Activated naive CD8-positive, alpha-beta T cell treated with anti-CD3 and anti-CD28 coated beads, Interleukin-2, amount 50 U/mL, for 24 hours (primary cell): ENCODE measurements around the gene KCNN1.
A peak's percentile ranks its signal among the peaks of the same experiment; 100 is the strongest.

Experiments
- ATAC-seq: fragments of 150-1000 bp; cut with Tn5 transposase; one replicate; pipeline ENCODE4 v1.10.0; 2021
- DNase-seq: peaks from one replicate; pipeline ENCODE4 v3.0.0; 2021
- H3K27ac Mint-ChIP-seq: one replicate; pipeline ENCODE4 v1.8.0; 2021; ENCODE audit warnings: mild to moderate bottlenecking, mixed read lengths
- H3K27me3 Mint-ChIP-seq: one replicate; pipeline ENCODE4 v1.8.0; 2021; ENCODE audit warnings: mixed read lengths
- H3K36me3 Mint-ChIP-seq: one replicate; pipeline ENCODE4 v1.8.0; 2021; ENCODE audit warnings: low read depth, mixed read lengths
- H3K4me1 Mint-ChIP-seq: one replicate; pipeline ENCODE4 v1.8.0; 2021; ENCODE audit warnings: mixed read lengths
- H3K4me3 Mint-ChIP-seq: one replicate; pipeline ENCODE4 v1.8.0; 2021; ENCODE audit warnings: mild to moderate bottlenecking, moderate library complexity, mixed read lengths
- H3K9me3 Mint-ChIP-seq: one replicate; pipeline ENCODE4 v1.8.0; 2021; ENCODE audit warnings: mixed read lengths

KCNN1 gene

DNA sequence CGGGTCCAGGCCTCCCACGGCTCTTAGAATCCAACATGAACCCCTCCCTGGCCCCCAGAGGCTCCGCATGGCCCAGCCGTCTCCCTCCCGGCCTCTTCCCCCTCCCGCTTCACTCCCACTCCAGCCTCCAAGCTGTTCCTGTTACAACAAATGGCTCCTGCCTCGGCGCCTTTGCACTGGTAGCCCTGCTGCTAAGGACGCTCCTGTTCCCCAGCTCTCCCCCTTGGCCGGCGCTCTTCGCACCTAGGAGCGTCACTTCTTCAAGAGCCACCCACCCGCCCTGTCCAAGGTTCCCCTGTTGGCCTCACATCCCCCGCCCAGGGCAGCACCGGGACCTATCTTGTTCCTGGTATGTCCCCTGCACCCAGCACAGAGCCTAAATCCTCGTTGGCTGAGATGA, 24.7 kb upstream of the KCNN1 start:
- Mint-ChIP-seq H3K27me3 (peaks cover under 1% of the 10 kb centered on the region), H3K9me3 (no peaks in the 10 kb centered on the region), H3K27ac (no peak overlapping the region), H3K4me1 (peaks cover 18% of the 10 kb centered on the region), H3K4me3 (no peak overlapping the region), H3K36me3 (peaks cover 12% of the 10 kb centered on the region)
- no peak for DNase-seq
- no peak for ATAC-seq

DNA sequence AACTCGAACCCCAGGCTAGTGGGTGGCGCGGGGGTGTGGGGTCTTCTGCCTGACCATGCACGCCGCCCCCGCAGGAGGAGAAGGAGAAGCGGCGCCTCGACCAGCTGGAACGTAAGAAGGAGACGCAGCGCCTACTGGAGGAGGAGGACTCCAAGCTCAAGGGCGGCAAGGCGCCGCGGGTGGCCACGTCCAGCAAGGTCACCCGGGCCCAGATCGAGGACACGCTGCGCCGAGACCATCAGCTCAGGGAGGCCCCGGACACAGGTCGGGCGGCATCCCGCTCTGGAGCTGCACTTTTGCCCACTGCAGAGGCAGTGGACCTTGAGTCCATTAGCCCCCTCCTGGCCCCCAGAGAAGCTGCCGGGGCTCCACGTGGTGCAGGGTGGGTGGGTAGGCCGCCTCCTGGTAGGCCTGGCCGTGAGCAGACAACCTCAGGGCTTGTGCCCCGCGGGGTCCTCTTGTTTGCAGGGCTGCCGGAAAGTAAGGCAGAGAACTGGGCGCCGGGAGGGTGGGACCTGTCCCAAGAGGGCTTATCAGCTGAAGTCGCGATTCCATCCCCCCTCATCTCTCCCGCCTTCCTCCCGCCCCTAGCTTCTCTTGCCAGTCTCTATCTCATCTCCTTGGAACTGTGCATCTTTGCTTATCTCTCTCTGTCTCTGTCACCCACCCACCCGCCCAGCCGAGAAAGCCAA, 24.2 kb upstream of the KCNN1 start:
- peaks cover 22% of the 10 kb centered on the region for H3K4me1 Mint-ChIP-seq
- DNase-seq, result no peak
- peaks cover 10% of the 10 kb centered on the region for H3K36me3 Mint-ChIP-seq
- H3K9me3 Mint-ChIP-seq, result no peaks in the 10 kb centered on the region
- H3K4me3 Mint-ChIP-seq, result no peak overlapping the region
- ATAC-seq, result no peak
- peaks cover 4% of the 10 kb centered on the region for H3K27me3 Mint-ChIP-seq
- H3K27ac Mint-ChIP-seq, result no peak overlapping the region

DNA sequence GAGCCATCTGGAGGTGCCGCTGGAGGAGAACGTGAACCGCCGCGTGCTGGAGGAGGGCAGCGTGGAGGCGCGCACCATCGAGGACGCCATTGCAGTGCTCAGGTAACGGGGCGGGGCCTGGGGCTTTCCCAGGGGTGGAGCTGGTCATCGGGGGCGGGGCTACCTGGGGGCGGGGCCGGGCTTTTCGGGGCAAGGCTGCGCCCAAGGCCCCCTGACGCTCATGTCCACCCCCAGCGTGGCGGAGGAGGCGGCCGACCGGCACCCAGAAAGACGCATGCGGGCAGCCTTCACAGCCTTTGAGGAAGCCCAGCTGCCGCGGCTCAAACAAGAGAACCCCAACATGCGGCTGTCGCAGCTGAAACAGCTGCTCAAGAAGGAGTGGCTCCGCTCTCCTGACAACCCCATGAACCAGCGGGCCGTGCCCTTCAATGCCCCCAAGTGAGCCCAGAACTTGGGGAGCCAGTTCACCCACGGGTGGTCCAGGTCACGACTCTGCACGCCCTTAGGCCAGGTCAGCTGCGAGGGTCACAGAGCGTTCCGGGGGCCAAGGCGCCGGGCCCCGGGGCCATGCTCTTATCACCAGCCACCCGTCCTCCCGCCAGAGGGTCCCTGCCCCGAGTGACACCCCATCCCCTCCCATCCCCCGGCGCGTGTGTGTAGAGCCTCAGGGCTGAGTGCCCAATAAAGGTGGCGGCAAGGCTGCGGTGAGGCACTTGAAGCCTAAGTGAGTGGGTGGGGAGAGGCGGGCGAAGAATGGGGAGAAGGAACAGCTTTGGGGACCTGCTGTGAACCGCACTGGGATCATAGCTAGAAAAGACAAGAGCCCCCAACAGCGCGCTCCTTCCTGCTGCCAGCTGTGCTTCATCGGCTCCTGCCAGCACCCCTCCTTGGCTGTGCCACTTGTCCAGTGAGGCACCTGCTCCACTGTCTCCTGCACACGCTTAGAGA, 23.4 kb upstream of the KCNN1 start:
- no peak for DNase-seq

DNA sequence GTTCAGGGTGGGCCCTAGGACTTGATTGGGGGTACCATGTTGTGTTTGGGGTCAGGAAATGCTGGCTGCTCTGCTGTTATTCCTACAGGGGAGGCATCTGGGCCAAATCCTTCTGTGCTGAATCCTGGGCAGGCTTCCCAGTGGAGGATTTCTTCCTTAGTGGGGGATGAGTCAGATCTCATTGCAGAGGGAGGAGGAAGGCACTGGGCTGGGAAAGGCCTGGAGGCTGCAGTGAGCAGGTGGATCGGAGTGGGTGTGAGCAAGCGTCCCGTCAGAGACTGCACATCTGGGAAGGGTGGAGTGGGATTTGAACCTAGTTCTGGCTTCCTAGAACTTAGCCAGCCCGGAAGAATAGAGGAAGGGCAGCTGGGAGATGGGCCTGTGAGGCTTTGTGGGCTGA, 22.6 kb upstream of the KCNN1 start:
- peaks cover 10% of the 10 kb centered on the region for H3K27me3 Mint-ChIP-seq
- H3K9me3 Mint-ChIP-seq, result no peaks in the 10 kb centered on the region
- H3K4me1 Mint-ChIP-seq, result peaks cover 27% of the 10 kb centered on the region
- peaks cover 5% of the 10 kb centered on the region for H3K36me3 Mint-ChIP-seq
- ATAC-seq, result no peak
- no peak for DNase-seq
- H3K27ac Mint-ChIP-seq, result no peak overlapping the region
- H3K4me3 Mint-ChIP-seq, result no peak overlapping the region

More for the DNA sequence above, 23.4 kb upstream of the KCNN1 start:
- Mint-ChIP-seq H3K36me3 (peaks cover 5% of the 10 kb centered on the region), H3K4me1 (peaks cover 21% of the 10 kb centered on the region), H3K27me3 (peaks cover 4% of the 10 kb centered on the region), H3K4me3 (no peak overlapping the region), H3K27ac (no peak overlapping the region), H3K9me3 (no peaks in the 10 kb centered on the region)
- ATAC-seq, result no peak

DNA sequence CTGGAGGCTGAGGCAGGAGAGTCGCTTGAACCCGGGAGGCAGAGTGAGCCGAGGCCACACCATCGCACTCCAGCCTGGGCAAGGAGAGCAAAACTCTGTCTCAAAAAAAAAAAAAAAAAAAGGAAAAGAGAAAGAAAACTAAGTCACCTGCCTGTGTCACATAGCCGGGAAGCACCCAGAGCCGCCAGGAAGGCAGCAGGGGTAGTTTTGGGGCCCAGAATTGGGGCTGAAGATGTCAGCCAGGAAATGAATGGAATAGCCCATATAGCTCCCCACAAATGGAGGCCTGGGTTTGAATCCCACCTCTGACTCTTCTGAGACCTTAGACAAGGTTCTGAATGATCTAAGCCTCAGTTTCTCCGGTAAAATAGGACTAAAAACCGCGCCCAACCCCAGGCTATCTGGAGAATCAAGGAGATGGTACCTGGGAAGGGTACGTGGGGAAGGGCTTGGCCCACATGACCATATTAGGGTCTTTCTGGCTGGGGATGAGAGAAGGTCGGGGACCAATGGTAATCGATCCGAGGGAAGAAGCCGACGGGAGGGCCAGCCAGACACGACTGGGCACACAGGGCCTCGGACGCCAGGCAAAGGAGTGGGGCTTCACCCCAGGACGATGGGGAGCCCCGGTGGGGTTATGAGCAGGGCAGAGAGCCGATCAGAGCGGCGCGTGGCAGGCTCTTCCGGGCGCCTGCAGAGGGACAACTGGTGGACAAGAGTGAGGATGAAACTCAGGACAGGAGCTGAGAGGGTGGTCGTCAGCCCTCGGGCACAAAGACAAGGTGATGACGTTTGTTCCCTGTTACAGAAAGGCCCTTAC, 19.7 kb upstream of the KCNN1 start:
- H3K27me3 Mint-ChIP-seq, result peaks cover 34% of the 10 kb centered on the region
- H3K36me3 Mint-ChIP-seq, result peaks cover 3% of the 10 kb centered on the region
- no peaks in the 10 kb centered on the region for H3K9me3 Mint-ChIP-seq
- no peak for DNase-seq
- H3K4me3 Mint-ChIP-seq, result peak overlapping the region; percentile 83
- peaks cover 52% of the 10 kb centered on the region for H3K4me1 Mint-ChIP-seq
- ATAC-seq, result peak; percentile 37
- H3K27ac Mint-ChIP-seq, result peak overlapping the region; percentile 96

DNA sequence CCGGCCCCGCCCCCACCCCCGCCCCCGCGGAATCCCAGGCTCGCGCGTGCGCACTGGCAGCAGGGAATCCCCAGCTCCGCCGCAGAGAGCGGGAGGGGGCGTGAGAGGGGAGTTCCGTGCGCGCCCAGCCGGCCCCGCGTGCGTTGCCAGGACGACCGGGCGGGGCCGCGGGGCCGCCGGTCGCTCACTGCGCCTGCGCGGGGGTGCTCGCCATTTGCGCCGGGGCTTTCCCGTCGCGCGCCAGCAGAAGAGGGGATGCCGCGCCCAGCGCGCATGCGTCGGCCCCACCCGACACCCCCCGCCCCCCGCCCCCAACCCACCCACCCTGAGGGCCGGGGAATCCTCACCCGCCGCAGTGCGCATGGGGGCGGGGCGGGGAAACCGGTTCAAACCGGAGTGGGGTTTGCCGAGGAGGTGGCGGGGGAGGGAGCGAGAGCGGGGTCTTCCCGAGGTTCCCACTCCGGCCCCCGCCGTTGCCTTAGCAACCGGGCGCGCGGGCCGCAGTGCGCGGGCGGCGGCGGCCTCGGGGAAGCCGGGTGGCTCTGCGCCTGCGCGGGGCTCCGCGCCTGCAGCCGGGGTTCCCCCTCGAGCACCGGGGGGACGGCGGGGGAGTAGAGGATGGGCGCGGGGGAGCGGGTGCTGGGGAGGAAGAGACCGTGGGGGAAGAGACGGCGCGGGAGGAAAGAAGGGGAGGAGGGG, 18.9 kb upstream of the KCNN1 start:
- H3K9me3 Mint-ChIP-seq, result no peaks in the 10 kb centered on the region
- peak overlapping the region; percentile 83 for H3K4me3 Mint-ChIP-seq
- H3K4me1 Mint-ChIP-seq, result peaks cover 56% of the 10 kb centered on the region
- H3K27ac Mint-ChIP-seq, result peak overlapping the region; percentile 96
- ATAC-seq (peak; percentile 50), DNase-seq (peak; percentile 97)
- peaks cover 3% of the 10 kb centered on the region for H3K36me3 Mint-ChIP-seq
- H3K27me3 Mint-ChIP-seq, result peaks cover 40% of the 10 kb centered on the region

GRCh38 chr19:17948514-17948900, 18.4 kb upstream of the KCNN1 start:
- Mint-ChIP-seq H3K36me3 (peaks cover 3% of the 10 kb centered on the region), H3K4me3 (peak overlapping the region; percentile 68), H3K27me3 (peaks cover 46% of the 10 kb centered on the region), H3K4me1 (peaks cover 57% of the 10 kb centered on the region), H3K9me3 (no peaks in the 10 kb centered on the region), H3K27ac (no peak overlapping the region)
- no peak for DNase-seq
- ATAC-seq, result no peak

DNA sequence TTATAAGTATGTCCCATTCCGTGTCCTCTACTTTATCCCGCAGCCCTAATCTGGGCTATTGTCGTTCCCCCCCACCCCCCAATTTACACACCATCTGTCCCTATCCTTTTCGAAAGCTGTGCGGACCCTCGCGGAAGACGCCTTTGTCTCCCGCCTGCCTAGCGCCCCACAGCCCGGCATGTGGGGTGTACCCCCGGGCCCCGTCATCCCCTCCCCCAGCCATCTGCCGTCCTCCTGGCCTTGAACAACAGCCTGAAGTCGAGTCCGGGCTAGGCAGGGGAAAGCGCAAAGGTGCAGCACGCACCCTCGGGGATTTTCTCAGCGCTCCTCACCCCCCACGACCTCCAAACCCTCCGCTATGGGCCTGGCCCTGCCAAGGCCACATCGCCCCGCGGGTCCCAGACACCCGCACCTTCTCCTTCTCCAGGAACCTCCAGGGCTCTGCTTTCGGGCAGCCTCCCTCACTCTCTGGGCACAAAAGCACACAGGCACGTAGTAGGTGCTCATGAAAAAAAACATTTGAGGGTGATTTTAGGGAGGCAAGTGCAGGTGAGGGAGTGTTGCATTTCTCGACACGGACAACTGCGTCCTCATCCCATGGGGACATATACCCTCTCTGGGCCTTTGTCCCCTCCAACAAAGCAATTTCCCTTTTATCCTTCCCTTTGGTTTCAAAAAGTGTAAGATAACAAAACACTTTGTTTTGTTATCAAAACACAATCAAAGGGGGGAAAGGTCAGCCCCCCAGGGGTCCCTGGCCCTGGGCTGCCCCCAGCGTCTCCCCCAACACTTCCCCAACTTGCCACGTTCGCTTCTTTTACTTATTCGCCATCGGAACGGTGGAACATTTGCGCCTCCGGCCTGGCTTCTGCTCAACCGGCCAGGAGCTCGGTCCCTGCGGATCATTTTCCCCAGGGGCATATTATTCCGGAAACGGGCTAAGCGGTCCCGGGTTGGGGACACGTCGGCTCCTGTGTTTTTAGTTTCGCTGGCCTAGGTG, 17.7 kb upstream of the KCNN1 start:
- H3K27ac Mint-ChIP-seq, result no peak overlapping the region
- peaks cover 57% of the 10 kb centered on the region for H3K4me1 Mint-ChIP-seq
- H3K9me3 Mint-ChIP-seq, result no peaks in the 10 kb centered on the region
- ATAC-seq, result no peak
- peaks cover 53% of the 10 kb centered on the region for H3K27me3 Mint-ChIP-seq
- peak; percentile 44 for DNase-seq
- peaks cover 2% of the 10 kb centered on the region for H3K36me3 Mint-ChIP-seq
- H3K4me3 Mint-ChIP-seq, result peak overlapping the region; percentile 68

DNA sequence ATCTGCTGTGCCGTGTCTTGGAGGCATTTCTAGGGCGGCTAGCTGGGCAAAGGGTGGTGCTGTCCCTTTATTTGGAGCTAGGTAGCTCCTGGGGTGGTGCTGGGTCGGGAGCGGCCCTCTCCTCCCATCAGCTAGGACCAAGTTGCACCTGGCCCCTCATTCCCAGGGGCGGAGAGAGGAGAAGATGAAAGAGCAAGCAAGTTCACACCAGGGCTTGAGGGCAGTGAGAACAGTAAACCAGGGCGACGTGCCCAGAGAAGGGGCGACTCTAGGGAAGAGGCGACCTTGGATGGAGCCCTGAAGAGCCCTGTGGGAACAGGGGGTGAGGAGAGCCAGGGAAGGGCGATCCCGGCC, 17.0 kb upstream of the KCNN1 start:
- Mint-ChIP-seq H3K9me3 (no peaks in the 10 kb centered on the region), H3K27ac (peak overlapping the region; percentile 71), H3K4me3 (peak overlapping the region; percentile 68), H3K4me1 (peaks cover 57% of the 10 kb centered on the region), H3K27me3 (peaks cover 58% of the 10 kb centered on the region), H3K36me3 (no peaks in the 10 kb centered on the region)
- no peak for DNase-seq
- ATAC-seq, result no peak

DNA sequence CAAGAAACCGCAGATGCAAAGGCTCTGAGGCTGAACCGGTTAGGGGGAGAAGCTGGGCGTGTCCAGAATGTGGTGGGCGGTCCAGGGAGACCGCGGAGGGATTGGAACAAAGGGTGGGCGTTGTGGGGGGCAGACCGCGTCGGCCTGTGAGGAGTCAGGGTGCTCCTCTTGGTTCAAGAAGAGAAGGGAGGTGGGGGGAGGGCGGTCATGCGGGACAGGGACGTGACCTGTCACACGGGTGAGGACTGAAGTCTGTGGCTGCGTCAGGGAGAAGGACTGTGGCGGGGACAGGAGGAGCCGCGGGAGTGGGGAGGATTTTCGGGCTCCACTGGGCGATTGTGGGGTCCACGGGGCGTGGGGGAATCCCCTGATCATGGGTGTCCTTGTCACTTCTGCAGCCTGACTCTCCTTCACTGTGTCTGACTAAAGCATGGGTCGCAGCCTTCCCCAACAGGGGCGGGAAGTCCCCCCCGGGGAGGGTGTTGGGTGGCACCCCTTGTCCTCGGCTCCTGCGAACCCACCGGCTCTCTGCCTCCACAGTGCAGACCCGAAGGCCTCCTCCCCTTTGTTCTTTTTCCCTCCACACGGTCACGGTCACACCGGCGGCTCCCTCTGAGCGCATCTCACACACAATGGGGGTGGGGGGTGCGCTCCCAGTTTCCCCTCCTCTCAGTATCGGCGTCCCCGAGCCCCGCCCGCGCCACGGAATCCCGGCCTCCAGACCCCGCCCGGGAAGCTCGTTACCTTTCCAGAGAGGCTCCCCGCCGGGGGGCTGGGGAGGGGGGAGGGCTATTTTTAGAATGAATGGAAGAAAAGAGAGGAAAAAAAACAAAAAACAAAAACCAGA, 16.4 kb upstream of the KCNN1 start:
- Mint-ChIP-seq H3K27me3 (peaks cover 59% of the 10 kb centered on the region), H3K36me3 (no peaks in the 10 kb centered on the region), H3K4me1 (peaks cover 57% of the 10 kb centered on the region), H3K4me3 (peak overlapping the region; percentile 68), H3K9me3 (no peaks in the 10 kb centered on the region), H3K27ac (peak overlapping the region; percentile 71)
- DNase-seq, result peak; percentile 59
- ATAC-seq, result peak; percentile 32

DNA sequence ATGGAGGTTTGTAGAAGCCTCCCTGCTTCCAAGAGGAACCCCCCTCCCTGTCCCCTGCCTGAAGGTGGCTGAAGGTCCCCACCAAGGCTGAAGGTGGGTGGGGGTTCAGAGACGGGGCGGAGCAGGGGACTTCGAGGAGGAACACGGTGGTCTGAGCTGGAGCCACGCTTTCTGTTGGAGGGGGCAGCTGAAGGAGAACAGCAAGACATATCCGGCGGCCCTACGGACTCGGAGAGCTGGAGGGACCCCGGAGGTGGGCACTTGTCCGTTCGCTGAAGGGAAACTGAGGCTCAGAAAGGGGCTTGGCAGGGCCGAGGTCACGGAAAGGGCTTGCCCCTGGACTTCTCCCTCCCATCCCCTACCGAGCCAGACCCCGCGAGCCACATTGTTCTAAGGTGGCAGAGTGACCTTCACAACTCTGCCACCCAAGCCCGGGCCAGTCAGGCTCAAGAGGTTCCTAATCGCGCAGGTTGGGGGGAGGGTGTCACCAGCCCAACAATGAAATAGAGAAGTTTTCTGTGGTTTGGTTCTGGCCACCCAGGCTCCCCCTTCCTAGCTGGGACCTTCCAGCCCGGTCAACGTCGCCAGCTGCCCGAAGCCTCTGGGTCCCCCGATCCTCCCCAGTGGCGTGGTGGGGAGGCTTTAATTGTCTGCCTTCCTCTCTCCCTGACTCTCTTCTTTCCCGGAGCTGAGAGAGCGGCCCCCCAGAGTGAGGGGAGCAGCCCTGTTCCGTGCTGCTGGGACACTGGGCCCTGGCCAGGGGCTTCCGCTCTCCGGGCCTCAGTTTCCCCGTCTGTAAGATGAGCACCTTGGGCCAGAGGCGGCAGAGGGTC, 15.5 kb upstream of the KCNN1 start:
- ATAC-seq, result no peak
- Mint-ChIP-seq H3K27me3 (peaks cover 59% of the 10 kb centered on the region), H3K4me1 (peaks cover 49% of the 10 kb centered on the region), H3K27ac (no peak overlapping the region), H3K36me3 (no peaks in the 10 kb centered on the region), H3K4me3 (peak overlapping the region; percentile 68), H3K9me3 (no peaks in the 10 kb centered on the region)
- DNase-seq, result no peak
